ENCODE results near the gene SPACA5B. TPM values are rescaled to one million over a fixed set of nuclear protein-coding genes. Genes with fewer than 3 reads are reported as not detected.

The SPACA5B gene
- total and polyA plus RNA-seq, 2 experiments from 2014 or later, result not detected

DNA sequence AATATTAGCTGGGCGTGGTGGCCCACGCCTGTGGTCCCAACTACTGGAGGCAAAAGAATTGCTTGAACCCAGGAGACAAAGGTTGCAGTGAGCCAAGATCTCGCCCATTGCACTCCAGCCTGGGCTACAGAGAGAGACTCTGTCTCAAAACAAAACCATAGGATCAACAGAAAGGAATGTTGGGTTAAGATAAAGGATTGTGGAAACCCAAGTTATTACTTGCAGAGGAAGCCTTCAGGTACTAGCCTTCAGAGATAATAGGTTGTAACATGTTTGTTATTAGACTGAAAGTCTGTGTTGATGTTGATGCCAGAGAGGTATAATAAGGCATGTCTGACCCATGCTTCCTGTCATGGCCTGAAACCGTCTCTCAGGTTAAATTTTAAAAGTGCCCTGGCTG is 49.3 kb downstream of the SPACA5B start:
- H3K9me3 Mint-ChIP-seq, result no peaks in the 10 kb centered on the region
- Histone ChIP-seq H2AFZ (no peak overlapping the region), H3K4me3 (no peak overlapping the region), H3K27ac (ENCODE audit: low read depth) (no peak overlapping the region), H4K20me1 (replicated peaks; ENCODE audit: insufficient read depth) (no peaks in the 10 kb centered on the region), H3F3A (replicated peaks; ENCODE audit: low read depth) (no peaks in the 10 kb centered on the region), H3K4me1 (ENCODE audit: insufficient read depth) (no peaks in the 10 kb centered on the region), H3K79me2 (replicated peaks; ENCODE audit: insufficient read depth) (no peaks in the 10 kb centered on the region), H3K27me3 (ENCODE audit: insufficient read depth) (no peaks in the 10 kb centered on the region), H3K4me2 (no peak overlapping the region), H3K36me3 (ENCODE audit: insufficient read depth) (no peaks in the 10 kb centered on the region), H3K9me2 (ENCODE audit: insufficient read depth) (no peaks in the 10 kb centered on the region)
- H3K27me3 Mint-ChIP-seq (ENCODE audit: insufficient read depth, low read depth, poor library complexity), result peaks cover 4% of the 10 kb centered on the region
- no peak overlapping the region for H3K4me3 Mint-ChIP-seq
- no peaks in the 10 kb centered on the region for H3K36me3 Mint-ChIP-seq (ENCODE audit: low read depth)
- no peaks in the 10 kb centered on the region; the same call in 2 of the 3 replicates for H3K4me1 Mint-ChIP-seq
- no peak overlapping the region for H3K27ac Mint-ChIP-seq
- DNase-seq (ENCODE audit: low spot score) (no peak), ATAC-seq (no peak)
- TF ChIP-seq CREB1 (CRISPR knock-in tag; IDR thresholded peaks at IDR 0.05; ENCODE audit: low read depth) (no peak), STAT1 (IDR thresholded peaks at IDR 0.05; ENCODE audit: unreplicated experiment) (no peak), ZNF114 (CRISPR knock-in tag; IDR thresholded peaks at IDR 0.05) (no peak), JUNB (IDR thresholded peaks at IDR 0.05; ENCODE audit: unreplicated experiment) (no peak), EZH2phosphoT487 (IDR thresholded peaks at IDR 0.05; ENCODE audit: unreplicated experiment) (no peak)
- TF ChIP-seq, protein P1, sequence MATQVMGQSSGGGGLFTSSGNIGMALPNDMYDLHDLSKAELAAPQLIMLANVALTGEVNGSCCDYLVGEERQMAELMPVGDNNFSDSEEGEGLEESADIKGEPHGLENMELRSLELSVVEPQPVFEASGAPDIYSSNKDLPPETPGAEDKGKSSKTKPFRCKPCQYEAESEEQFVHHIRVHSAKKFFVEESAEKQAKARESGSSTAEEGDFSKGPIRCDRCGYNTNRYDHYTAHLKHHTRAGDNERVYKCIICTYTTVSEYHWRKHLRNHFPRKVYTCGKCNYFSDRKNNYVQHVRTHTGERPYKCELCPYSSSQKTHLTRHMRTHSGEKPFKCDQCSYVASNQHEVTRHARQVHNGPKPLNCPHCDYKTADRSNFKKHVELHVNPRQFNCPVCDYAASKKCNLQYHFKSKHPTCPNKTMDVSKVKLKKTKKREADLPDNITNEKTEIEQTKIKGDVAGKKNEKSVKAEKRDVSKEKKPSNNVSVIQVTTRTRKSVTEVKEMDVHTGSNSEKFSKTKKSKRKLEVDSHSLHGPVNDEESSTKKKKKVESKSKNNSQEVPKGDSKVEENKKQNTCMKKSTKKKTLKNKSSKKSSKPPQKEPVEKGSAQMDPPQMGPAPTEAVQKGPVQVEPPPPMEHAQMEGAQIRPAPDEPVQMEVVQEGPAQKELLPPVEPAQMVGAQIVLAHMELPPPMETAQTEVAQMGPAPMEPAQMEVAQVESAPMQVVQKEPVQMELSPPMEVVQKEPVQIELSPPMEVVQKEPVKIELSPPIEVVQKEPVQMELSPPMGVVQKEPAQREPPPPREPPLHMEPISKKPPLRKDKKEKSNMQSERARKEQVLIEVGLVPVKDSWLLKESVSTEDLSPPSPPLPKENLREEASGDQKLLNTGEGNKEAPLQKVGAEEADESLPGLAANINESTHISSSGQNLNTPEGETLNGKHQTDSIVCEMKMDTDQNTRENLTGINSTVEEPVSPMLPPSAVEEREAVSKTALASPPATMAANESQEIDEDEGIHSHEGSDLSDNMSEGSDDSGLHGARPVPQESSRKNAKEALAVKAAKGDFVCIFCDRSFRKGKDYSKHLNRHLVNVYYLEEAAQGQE (IDR thresholded peaks at IDR 0.05; ENCODE audit: unreplicated experiment), result no peak
- TF ChIP-seq, protein P2, sequence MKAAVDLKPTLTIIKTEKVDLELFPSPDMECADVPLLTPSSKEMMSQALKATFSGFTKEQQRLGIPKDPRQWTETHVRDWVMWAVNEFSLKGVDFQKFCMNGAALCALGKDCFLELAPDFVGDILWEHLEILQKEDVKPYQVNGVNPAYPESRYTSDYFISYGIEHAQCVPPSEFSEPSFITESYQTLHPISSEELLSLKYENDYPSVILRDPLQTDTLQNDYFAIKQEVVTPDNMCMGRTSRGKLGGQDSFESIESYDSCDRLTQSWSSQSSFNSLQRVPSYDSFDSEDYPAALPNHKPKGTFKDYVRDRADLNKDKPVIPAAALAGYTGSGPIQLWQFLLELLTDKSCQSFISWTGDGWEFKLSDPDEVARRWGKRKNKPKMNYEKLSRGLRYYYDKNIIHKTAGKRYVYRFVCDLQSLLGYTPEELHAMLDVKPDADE (IDR thresholded peaks at IDR 0.05), result no peak
- TF ChIP-seq, protein P3, sequence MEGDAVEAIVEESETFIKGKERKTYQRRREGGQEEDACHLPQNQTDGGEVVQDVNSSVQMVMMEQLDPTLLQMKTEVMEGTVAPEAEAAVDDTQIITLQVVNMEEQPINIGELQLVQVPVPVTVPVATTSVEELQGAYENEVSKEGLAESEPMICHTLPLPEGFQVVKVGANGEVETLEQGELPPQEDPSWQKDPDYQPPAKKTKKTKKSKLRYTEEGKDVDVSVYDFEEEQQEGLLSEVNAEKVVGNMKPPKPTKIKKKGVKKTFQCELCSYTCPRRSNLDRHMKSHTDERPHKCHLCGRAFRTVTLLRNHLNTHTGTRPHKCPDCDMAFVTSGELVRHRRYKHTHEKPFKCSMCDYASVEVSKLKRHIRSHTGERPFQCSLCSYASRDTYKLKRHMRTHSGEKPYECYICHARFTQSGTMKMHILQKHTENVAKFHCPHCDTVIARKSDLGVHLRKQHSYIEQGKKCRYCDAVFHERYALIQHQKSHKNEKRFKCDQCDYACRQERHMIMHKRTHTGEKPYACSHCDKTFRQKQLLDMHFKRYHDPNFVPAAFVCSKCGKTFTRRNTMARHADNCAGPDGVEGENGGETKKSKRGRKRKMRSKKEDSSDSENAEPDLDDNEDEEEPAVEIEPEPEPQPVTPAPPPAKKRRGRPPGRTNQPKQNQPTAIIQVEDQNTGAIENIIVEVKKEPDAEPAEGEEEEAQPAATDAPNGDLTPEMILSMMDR (conservative IDR thresholded peaks at IDR 0.05; ENCODE audit: low read depth in 2 of 2), result no peak

DNA sequence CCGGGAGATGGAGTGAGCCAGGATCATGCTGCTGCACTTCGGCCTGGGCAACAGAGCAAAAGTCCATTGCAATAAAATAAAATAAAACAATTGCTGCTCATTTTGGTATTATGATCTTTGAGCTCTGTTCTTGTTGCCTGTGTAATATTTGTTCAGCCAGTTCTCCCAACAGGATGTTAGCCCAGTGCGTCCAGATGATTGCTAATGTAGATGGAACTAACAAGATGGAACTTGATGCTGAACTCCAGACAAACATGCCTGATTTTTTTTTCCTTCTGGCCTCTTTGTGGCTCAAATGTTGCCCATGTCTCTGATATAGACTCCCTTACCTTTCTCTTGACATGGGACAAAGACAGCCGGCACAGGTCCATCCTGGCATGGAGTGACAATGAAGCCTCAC is 50.4 kb downstream of the SPACA5B start:
- H3K27ac ChIP-seq (ENCODE audit: low read depth), result no peak overlapping the region
- no peaks in the 10 kb centered on the region for H3K27me3 ChIP-seq (ENCODE audit: insufficient read depth)
- no peaks in the 10 kb centered on the region for H3F3A ChIP-seq (replicated peaks; ENCODE audit: low read depth)
- no peaks in the 10 kb centered on the region for H3K9me2 ChIP-seq (ENCODE audit: insufficient read depth)
- Mint-ChIP-seq H3K9me3 (no peaks in the 10 kb centered on the region), H3K36me3 (ENCODE audit: low read depth) (no peaks in the 10 kb centered on the region), H3K27ac (no peak overlapping the region), H3K4me3 (no peak overlapping the region), H3K27me3 (ENCODE audit: insufficient read depth, low read depth, poor library complexity) (peaks cover 4% of the 10 kb centered on the region), H3K4me1 (no peaks in the 10 kb centered on the region; the same call in 2 of the 3 replicates)
- H3K4me2 ChIP-seq, result no peak overlapping the region
- H3K4me3 ChIP-seq, result no peak overlapping the region
- DNase-seq (ENCODE audit: low spot score) (no peak), ATAC-seq (no peak)
- no peak overlapping the region for H2AFZ ChIP-seq
- no peaks in the 10 kb centered on the region for H3K4me1 ChIP-seq (ENCODE audit: insufficient read depth)
- no peaks in the 10 kb centered on the region for H3K79me2 ChIP-seq (replicated peaks; ENCODE audit: insufficient read depth)
- H4K20me1 ChIP-seq (replicated peaks; ENCODE audit: insufficient read depth), result no peaks in the 10 kb centered on the region
- H3K36me3 ChIP-seq (ENCODE audit: insufficient read depth), result no peaks in the 10 kb centered on the region
- no peak for TF ChIP-seq CREB1 (CRISPR knock-in tag; IDR thresholded peaks at IDR 0.05; ENCODE audit: low read depth)
- TF ChIP-seq, protein P2 (IDR thresholded peaks at IDR 0.05), result no peak
- no peak for TF ChIP-seq POLR2AphosphoS5 (IDR thresholded peaks at IDR 0.05; ENCODE audit: low read depth)
- no peak for TF ChIP-seq JUNB (IDR thresholded peaks at IDR 0.05; ENCODE audit: unreplicated experiment)
- TF ChIP-seq, protein P1 (IDR thresholded peaks at IDR 0.05; ENCODE audit: unreplicated experiment), result no peak
- no peak for TF ChIP-seq NANOG (IDR thresholded peaks at IDR 0.05; ENCODE audit: borderline replicate concordance)
- no peak for TF ChIP-seq ZNF114 (CRISPR knock-in tag; IDR thresholded peaks at IDR 0.05)
- TF ChIP-seq EZH2phosphoT487 (IDR thresholded peaks at IDR 0.05; ENCODE audit: unreplicated experiment), result no peak
- no peak for TF ChIP-seq ZNF331 (CRISPR knock-in tag; IDR thresholded peaks at IDR 0.05; ENCODE audit: low read depth)
- no peak for TF ChIP-seq STAT1 (IDR thresholded peaks at IDR 0.05; ENCODE audit: unreplicated experiment)
- no peak for TF ChIP-seq EZH2 (IDR thresholded peaks at IDR 0.05; ENCODE audit: low read depth, unreplicated experiment)

All from GM23338 (cell line).